Nephron progenitor cell (in vitro differentiated cells): ENCODE results near the gene RNF207.
A peak's percentile ranks its signal among the peaks of the same experiment; 100 is the strongest.

Experiments
- DNase-seq: peaks from one replicate; pipeline ENCODE4 v3.0.0; 2021
- H3K27ac Mint-ChIP-seq: 2 replicates; pipeline ENCODE4 v1.8.0; 2021; ENCODE audit warnings: mild to moderate bottlenecking, moderate library complexity, mixed read lengths
- H3K27me3 Mint-ChIP-seq: 2 replicates; pipeline ENCODE4 v1.8.0; 2021; ENCODE audit warnings: mild to moderate bottlenecking, low read depth, mixed read lengths; ENCODE audit not compliant: poor library complexity
- H3K36me3 Mint-ChIP-seq: 2 replicates; pipeline ENCODE4 v1.8.0; 2021; ENCODE audit warnings: low read depth, mixed read lengths
- H3K4me1 Mint-ChIP-seq: 2 replicates; pipeline ENCODE4 v1.8.0; 2021; ENCODE audit warnings: mixed read lengths
- H3K4me3 Mint-ChIP-seq: 2 replicates; pipeline ENCODE4 v1.8.0; 2021; ENCODE audit warnings: mild to moderate bottlenecking, moderate library complexity, mixed read lengths
- H3K9me3 Mint-ChIP-seq: 2 replicates; pipeline ENCODE4 v1.8.0; 2021; ENCODE audit warnings: mild to moderate bottlenecking, moderate library complexity, mixed read lengths
- CTCF ChIP-seq: fragments of 200-600 bp; sonication (generic); IDR thresholded peaks from 2 replicates; pipeline ENCODE4 v1.5.0; 2021; ENCODE audit warnings: antibody characterized with exemption

RNF207 gene

GRCh38 chr1:6246497-6247467 is 40.9 kb downstream of the RNF207 start:
- peak; percentile 96 for DNase-seq
- H3K27me3 Mint-ChIP-seq, result peaks cover 89% of the 10 kb centered on the region
- no peak overlapping the region for H3K27ac Mint-ChIP-seq
- no peaks in the 10 kb centered on the region for H3K36me3 Mint-ChIP-seq
- no peak overlapping the region for H3K4me3 Mint-ChIP-seq
- TF ChIP-seq CTCF, result peak; percentile 92
- H3K4me1 Mint-ChIP-seq, result peaks cover 5% of the 10 kb centered on the region
- H3K9me3 Mint-ChIP-seq, result no peaks in the 10 kb centered on the region

GRCh38 chr1:6247651-6248050 is 41.7 kb downstream of the RNF207 start:
- Mint-ChIP-seq H3K27me3 (peaks cover 90% of the 10 kb centered on the region), H3K4me3 (no peak overlapping the region), H3K36me3 (no peaks in the 10 kb centered on the region), H3K27ac (no peak overlapping the region), H3K4me1 (peaks cover 5% of the 10 kb centered on the region), H3K9me3 (no peaks in the 10 kb centered on the region)
- no peak for TF ChIP-seq CTCF
- no peak for DNase-seq

- no peaks in the 10 kb centered on the region for H3K9me3 Mint-ChIP-seq
- H3K27ac Mint-ChIP-seq, result no peak overlapping the region
- no peak for DNase-seq
- H3K27me3 Mint-ChIP-seq, result peaks cover 89% of the 10 kb centered on the region
- H3K4me3 Mint-ChIP-seq, result no peak overlapping the region
- peaks cover 5% of the 10 kb centered on the region for H3K4me1 Mint-ChIP-seq
- no peak for TF ChIP-seq CTCF
- no peaks in the 10 kb centered on the region for H3K36me3 Mint-ChIP-seq
These were observed 42.4 kb downstream of the RNF207 start for GRCh38 chr1:6248161-6248776.

GRCh38 chr1:6248932-6249738 is 43.2 kb downstream of the RNF207 start:
- DNase-seq, result peak; percentile 68
- peaks cover 83% of the 10 kb centered on the region for H3K27me3 Mint-ChIP-seq
- peaks cover 5% of the 10 kb centered on the region for H3K4me1 Mint-ChIP-seq
- no peak overlapping the region for H3K4me3 Mint-ChIP-seq
- no peaks in the 10 kb centered on the region for H3K36me3 Mint-ChIP-seq
- H3K27ac Mint-ChIP-seq, result no peak overlapping the region
- no peaks in the 10 kb centered on the region for H3K9me3 Mint-ChIP-seq
- TF ChIP-seq CTCF, result no peak

GRCh38 chr1:6249739-6250689 is 44.1 kb downstream of the RNF207 start:
- no peak for DNase-seq
- TF ChIP-seq CTCF, result no peak
- no peaks in the 10 kb centered on the region for H3K36me3 Mint-ChIP-seq
- H3K27ac Mint-ChIP-seq, result no peak overlapping the region
- peaks cover 78% of the 10 kb centered on the region for H3K27me3 Mint-ChIP-seq
- no peaks in the 10 kb centered on the region for H3K9me3 Mint-ChIP-seq
- H3K4me1 Mint-ChIP-seq, result peaks cover 5% of the 10 kb centered on the region
- H3K4me3 Mint-ChIP-seq, result peak overlapping the region; percentile 28
